HG02798 (cell line): Measurements from ENCODE around the gene SLC38A9.

ENCODE experiments used
- ATAC-seq: cut with Tn5 transposase; IDR thresholded peaks from one replicate; pipeline ENCODE4 v1.9.1; 2021; ENCODE audit warnings: mild to moderate bottlenecking; ENCODE audit not compliant: unreplicated experiment, poor library complexity

Gene SLC38A9

DNA sequence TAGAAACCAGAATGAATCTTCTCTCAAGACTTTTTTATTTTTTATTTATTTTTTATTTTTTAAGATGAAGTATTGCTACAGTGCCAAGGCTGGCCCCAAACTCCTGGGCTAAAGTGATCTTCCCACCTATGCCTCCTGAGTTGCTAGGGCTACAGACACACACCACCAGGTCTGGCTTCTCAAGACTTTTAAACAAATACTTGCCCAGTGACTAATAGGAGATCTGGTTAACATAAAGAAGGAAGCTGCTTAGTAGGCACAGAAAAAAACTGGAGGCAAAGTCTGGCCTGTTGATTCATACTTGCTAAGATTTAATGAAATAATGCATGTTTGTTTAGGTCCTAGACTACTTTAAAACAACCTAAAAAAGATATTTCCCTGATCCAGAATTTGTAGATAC lies 43.8 kb downstream of the SLC38A9 start:
- ATAC-seq: no peak

- no peak for ATAC-seq
These were observed 44.2 kb downstream of the SLC38A9 start for GRCh38 chr5:55667938-55668337.

DNA sequence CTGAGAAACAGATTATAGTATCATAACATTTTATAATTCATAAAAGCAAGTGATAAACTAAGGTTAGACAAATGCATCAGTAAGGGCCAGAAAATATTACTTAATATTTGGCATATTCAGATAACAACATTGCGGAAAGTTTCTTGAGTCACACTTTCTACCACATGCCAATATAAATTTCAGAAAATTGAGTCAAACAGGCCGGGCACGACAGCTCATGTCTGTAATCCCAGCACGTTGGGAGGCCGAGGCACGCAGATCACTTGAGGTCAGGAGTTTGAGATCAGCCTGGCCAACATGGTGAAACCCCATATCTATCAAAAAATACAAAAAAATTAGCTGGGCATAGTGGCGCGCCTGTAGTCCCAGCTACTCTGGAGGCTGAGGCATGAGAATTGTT lies 47.1 kb downstream of the SLC38A9 start:
- ATAC-seq: no peak

DNA sequence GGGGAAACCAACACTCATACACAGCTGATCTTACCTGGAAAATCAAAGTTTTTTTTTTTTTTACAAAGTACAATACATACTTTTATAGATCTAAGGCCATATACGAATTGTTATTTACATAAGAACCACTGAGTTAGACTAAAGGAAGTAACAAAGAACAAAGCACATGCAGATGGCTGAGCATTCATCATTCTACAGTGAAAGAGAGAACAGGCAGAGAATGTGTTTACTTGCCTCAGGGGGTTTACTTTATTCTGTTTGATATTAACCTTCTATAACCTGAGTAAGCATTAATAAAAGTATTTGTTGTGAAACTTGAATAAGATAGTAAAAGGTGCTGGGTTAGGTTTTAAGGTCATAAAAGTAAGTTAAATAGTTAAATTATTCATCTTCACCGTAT lies 54.7 kb downstream of the SLC38A9 start:
- no peak for ATAC-seq

DNA sequence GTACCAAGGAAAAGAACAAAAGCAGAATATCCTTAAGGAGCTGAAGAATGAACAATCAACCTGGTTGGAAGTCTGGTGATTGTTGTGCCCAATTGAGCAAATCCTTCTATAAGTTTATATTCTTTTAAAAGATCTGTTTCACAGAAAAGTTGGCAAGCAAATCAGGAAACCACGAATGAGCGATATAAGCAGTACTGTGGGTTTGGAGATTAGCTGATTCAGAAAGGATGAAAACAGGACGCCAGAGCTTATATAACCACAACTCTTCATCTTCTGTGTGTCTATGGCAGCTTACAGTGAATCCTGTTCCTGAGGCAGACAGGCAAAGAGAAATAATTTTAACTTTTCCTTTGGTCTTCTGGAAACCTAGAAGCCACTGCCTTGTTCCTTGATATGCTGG lies 61.7 kb downstream of the SLC38A9 start:
- no peak for ATAC-seq

- ATAC-seq: no peak
These were observed 62.2 kb downstream of the SLC38A9 start for GRCh38 chr5:55649963-55650362.

GRCh38 chr5:55645304-55645703 lies 66.8 kb downstream of the SLC38A9 start:
- ATAC-seq: no peak

GRCh38 chr5:55638455-55638854 lies 73.7 kb downstream of the SLC38A9 start:
- ATAC-seq: no peak

GRCh38 chr5:55638051-55638450 lies 74.1 kb downstream of the SLC38A9 start:
- no peak for ATAC-seq

- no peak for ATAC-seq
These were observed 75.4 kb downstream of the SLC38A9 start for GRCh38 chr5:55636683-55637082.

DNA sequence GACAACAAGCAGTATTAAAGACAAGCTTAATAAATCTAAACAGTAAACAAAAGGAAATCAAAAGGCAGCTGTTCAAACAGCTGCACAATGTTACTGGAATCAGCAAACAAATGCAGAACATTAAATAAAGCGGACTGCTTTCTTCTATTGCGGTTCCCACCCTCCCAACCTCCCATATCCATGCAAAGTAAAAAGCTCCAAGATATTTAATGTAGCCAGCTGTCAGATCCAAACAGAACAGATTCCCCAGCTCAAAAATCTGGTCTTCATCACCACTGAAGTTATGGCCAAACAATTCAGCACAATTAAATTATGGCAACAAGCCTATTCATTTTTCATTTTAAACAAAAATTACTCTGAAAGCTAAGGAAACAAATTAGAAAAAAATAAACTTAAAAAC lies 75.9 kb downstream of the SLC38A9 start:
- ATAC-seq: no peak

DNA sequence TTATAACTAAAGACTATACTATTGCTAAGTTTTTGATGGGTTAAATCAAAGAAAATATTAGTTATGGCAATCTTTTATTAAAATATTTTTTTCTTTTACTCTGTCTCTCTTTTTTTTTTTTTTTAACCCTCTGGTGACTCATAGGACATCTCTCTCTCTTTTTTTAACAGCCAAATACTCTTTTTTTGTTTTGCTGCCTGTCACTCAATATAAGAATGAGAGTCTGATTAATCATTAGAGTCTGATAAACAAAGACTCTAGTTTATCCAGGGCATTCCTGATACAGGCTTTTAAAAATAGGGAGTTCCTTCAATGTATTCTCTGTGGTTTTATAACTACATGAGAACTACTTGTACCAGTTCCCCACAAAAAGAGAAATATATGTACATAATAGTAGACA lies 77.3 kb downstream of the SLC38A9 start:
- ATAC-seq: no peak

DNA sequence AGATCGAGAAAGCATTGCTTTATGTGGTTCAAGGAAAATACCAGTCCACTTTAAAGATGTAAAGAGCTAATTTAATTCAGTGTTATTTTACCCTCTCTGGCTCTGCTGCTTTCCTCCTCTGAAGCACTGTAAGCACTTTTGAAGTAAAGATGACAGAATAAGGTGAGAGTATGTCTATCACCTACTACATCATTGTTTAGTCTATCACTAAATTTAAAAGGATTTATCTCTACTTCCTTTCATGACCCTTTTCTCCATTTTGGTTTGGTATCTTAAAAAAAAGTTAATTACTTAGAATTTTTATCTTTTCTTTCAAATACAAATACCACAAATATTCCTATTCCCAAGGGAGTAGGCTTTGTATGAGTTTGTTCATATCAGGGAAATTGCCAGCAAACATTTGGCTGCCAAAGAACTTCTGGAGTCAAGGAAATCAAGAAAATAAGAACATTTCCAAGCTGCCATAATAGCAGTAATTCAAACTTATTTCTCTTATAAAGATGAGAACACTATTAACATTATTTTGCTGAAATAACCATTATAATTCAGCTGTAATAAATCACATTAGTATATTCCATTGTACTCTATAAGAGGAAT lies 77.8 kb downstream of the SLC38A9 start:
- ATAC-seq: no peak

DNA sequence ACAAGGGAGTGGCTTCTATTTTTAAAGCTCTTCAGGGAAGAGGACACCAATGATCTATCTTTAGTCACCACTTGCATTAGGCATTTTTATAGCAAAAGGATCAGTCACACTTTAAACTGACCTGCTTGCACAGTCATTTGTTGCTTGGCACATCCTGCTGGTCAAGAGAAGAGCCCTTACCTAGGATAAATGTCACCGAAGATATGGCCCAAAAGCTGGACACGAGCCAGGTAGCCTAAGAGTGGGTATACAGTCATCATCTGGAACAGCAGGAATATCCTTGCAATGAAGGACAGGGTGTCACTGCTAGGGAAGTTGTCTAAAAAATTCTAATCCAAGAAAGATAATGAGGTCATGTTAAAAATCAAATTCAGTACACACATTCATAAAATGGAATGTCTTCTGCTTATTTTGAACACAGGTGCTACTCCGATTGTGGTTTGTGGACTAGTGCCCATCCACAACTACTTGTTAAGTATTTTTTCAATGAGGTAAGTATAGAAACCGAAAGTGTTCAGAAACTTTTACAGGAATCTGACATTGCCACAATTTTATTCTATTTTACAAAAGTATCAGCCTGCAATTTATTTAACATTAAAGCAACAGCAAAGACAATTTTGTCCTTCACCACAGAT lies 78.4 kb downstream of the SLC38A9 start:
- no peak for ATAC-seq

GRCh38 chr5:55629815-55630214 lies 82.3 kb downstream of the SLC38A9 start:
- ATAC-seq: no peak

DNA sequence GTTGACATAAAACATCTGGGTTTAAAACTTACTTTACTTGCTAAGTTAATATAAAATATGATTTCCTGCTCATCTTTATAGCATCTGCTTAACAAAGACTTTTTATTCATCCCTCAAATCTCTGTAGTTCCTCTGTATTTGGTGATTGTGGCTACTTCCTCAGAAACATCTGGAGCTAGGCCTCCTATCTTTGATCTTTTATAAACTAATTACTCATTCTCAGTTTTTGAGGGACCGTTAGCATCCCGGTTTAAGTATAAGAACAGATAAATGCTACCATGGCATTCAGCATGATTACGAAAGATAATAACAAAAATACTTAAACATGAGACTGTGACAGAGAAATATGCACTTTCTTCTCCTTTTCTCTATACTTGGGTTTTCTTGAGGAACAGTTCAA lies 85.3 kb downstream of the SLC38A9 start:
- ATAC-seq: no peak

DNA sequence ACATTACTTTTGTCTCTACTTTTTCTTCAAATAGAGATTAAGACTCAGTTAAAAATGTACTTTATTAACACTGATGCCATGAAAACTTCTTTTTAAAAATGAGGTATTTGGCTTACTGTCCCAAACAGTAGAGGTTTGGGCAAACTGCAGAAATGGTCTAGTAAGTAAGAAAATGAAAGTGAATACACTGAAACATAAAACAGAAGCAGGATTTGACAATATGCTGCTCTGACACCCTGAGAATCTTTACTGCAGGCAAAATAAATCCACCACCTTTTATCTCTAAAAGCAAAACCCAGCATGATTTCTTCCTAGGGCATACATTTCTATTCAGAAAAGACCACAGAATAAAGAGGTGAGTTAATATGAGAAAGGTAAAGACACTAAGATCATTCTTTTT lies 86.2 kb downstream of the SLC38A9 start:
- no peak for ATAC-seq

DNA sequence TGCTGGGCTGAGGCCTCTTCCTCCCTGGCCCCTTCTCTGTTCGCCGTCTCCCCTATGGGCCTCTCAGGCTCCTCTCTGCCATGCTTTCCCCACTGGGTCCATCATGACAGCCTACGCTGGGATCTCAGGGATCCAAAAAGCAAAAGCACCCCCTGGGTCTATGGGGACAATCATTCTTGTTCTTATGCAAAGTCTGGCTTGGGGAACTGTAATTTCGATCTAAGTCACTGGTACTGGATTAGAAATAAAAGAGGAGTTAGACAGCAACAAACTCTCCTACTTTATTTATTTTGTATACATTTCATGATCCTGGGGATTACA lies 86.6 kb downstream of the SLC38A9 start:
- ATAC-seq: no peak

- no peak for ATAC-seq
These were observed 87.1 kb downstream of the SLC38A9 start for GRCh38 chr5:55624841-55625588.

- no peak for ATAC-seq
These were observed 88.3 kb downstream of the SLC38A9 start for GRCh38 chr5:55623789-55624188.

- no peak for ATAC-seq
These were observed 89.7 kb downstream of the SLC38A9 start for GRCh38 chr5:55622460-55622859.

- ATAC-seq: no peak
These were observed 90.9 kb downstream of the SLC38A9 start for GRCh38 chr5:55621229-55621628.
